Breast epithelium (tissue), 4 donors: Measurements from ENCODE around the gene FRMD4A. TPM values are rescaled to one million over a fixed set of nuclear protein-coding genes. Genes with fewer than 3 reads are reported as not detected.

Source experiments
- DNase-seq, 2 donors: peaks; one replicate each; pipeline ENCODE4 v3.0.0-alpha.2; 2019; ENCODE audit warnings: low spot score in 2 of 2
- H3K27ac ChIP-seq, 2 donors: fragments of 200-600 bp; sonication (generic) in 1 of 2; one replicate each; pipeline ENCODE4 v1.5.1; 2016 to 2019; ENCODE audit warnings: mild to moderate bottlenecking in 1 of 2
- H3K27me3 ChIP-seq, 2 donors: fragments of 200-600 bp; sonication (generic) in 1 of 2; one replicate each; pipeline versions ENCODE4 v1.5.1 to v1.6.0; 2017 to 2019; ENCODE audit warnings: control low read depth in 1 of 2, mild to moderate bottlenecking in 1 of 2
- H3K36me3 ChIP-seq: fragments of 200-600 bp; one replicate; pipeline ENCODE4 v1.5.1; 2019
- H3K4me1 ChIP-seq, 2 donors: fragments of 200-600 bp; sonication (generic); one replicate each; pipeline ENCODE4 v1.5.1; 2016 to 2019; ENCODE audit warnings: control low read depth in 1 of 2
- H3K4me3 ChIP-seq, 3 donors: fragments of 200-600 bp; sonication (generic); 1 replicate in 2 of 3; 2 replicates in 1 of 3; pipeline ENCODE4 v1.5.1; 2016 to 2019; ENCODE audit warnings: mild to moderate bottlenecking in 3 of 3, moderate library complexity in 2 of 3
- H3K9me3 ChIP-seq, 2 donors: fragments of 200-600 bp; sonication (generic) in 1 of 2; one replicate each; pipeline ENCODE4 v1.5.1; 2016 to 2019; ENCODE audit warnings: control low read depth in 1 of 2
- POLR2A ChIP-seq: fragments of 450-650 bp; IDR thresholded peaks from one replicate; pipeline ENCODE4 v1.6.1; 2016; ENCODE audit warnings: antibody characterized with exemption, mild to moderate bottlenecking, moderate library complexity
- POLR2AphosphoS5 ChIP-seq, 3 donors: sonication (generic); formaldehyde crosslinking; IDR thresholded peaks; one replicate each; pipeline ENCODE4 v1.6.1; 2017; ENCODE audit warnings: antibody characterized with exemption in 3 of 3
- intact Hi-C: fragments of 100-400 bp; cut with DNase I; formaldehyde crosslinking; loops from one replicate; pipeline ENCODE4 v1.15.1; 2023; ENCODE audit warnings: low total_unique reads
- total RNA-seq, 3 donors: library from RNA; depleted of rRNA; stranded (reverse); fragments of >200 nt; gene quantifications; one replicate each; pipeline ENCODE4 v1.1.0, GENCODE V29; 2016
- TF ChIP-seq, protein P1 (sequence below), 3 donors: fragments of 450-650 bp; IDR thresholded peaks; one replicate each; pipeline ENCODE4 v1.5.1; 2016 to 2017; ENCODE audit warnings: antibody characterized with exemption in 3 of 3, mild to moderate bottlenecking in 3 of 3, moderate library complexity in 3 of 3

FRMD4A gene
- total RNA-seq, 3 donors from 2014 or later: 27.5 to 107 (median 34.4) TPM

DNA sequence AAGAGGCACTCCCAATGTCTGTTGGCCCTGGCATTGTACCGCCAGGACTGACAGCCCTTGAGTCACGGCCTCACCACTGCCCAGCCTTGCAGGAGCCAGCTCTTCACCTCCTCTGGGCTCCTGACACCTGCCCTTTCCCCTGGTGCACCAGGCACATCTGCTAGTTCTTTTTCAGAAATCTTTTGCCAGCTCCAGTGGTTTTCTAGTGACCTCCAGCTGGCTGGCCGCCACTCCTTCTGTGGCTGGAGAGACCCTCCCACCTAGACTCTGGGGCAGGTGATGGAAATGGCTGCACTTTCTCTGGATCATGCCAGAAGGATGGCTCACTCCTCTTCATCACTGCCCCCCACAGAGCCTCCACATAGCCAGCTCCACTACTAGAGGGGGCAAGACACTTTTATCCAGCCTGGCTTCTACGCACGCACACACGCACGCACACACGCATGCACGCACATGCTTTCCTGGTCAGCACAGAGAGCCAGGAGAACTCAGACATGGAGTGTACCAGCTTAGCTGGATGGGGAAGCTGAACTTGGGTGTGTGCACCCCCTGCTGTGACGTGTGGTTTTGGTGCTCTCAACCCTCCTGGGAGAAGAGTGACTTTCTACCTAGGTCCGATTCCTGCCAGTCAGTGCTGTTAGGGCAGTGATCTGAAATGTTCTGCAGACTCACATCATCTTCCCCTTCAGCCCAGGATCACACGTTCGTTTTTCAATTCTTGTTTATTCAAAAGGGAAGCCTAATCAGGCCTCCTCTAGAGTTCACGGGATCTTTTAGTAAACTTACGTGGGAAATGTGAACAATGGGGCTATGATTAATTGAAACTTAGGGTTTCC lies 522.0 kb downstream of the FRMD4A start:
- no peaks in the 10 kb centered on the region for H3K9me3 ChIP-seq

DNA sequence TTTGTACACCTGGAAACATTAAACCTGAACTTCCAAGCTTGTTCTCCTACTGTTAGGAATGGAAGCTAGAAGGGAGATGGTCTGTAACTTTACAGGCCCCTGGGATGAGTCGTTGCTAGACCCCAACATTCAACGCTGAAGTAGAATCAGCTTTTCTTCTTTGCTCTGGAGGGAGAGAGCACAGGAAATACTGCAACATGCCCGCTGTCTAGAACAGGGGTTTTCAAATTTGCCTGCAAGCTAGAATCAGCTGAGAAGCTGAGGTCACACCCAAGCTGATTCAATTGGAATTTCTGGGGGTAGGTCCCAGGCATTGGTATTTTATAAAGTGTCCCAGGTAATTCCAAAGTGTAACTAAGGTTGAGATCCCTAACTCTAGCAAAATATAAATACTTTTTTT lies 524.3 kb downstream of the FRMD4A start:
- Histone ChIP-seq H3K27ac (no peak overlapping the region), H3K4me1 (no peaks in the 10 kb centered on the region), H3K4me3 (no peak overlapping the region), H3K36me3 (no peaks in the 10 kb centered on the region), H3K27me3 (no peaks in the 10 kb centered on the region), H3K9me3 (no peaks in the 10 kb centered on the region)
- intact Hi-C loops: no loop called here
- TF ChIP-seq POLR2A: no peak
- TF ChIP-seq POLR2AphosphoS5 (IDR thresholded peaks at IDR 0.05): no peak
- TF ChIP-seq, protein P1, sequence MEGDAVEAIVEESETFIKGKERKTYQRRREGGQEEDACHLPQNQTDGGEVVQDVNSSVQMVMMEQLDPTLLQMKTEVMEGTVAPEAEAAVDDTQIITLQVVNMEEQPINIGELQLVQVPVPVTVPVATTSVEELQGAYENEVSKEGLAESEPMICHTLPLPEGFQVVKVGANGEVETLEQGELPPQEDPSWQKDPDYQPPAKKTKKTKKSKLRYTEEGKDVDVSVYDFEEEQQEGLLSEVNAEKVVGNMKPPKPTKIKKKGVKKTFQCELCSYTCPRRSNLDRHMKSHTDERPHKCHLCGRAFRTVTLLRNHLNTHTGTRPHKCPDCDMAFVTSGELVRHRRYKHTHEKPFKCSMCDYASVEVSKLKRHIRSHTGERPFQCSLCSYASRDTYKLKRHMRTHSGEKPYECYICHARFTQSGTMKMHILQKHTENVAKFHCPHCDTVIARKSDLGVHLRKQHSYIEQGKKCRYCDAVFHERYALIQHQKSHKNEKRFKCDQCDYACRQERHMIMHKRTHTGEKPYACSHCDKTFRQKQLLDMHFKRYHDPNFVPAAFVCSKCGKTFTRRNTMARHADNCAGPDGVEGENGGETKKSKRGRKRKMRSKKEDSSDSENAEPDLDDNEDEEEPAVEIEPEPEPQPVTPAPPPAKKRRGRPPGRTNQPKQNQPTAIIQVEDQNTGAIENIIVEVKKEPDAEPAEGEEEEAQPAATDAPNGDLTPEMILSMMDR (IDR thresholded peaks at IDR 0.05): no peak
- DNase-seq: no peak

More for the DNA sequence above, 522.0 kb downstream of the FRMD4A start:
- Histone ChIP-seq H3K4me3 (no peak overlapping the region), H3K36me3 (no peaks in the 10 kb centered on the region), H3K4me1 (no peaks in the 10 kb centered on the region), H3K27me3 (no peaks in the 10 kb centered on the region), H3K27ac (no peak overlapping the region)
- intact Hi-C loops: no loop called here
- TF ChIP-seq POLR2AphosphoS5 (IDR thresholded peaks at IDR 0.05) (no peak), POLR2A (no peak)
- TF ChIP-seq, protein P1 (IDR thresholded peaks at IDR 0.05): no peak
- DNase-seq: no peak

DNA sequence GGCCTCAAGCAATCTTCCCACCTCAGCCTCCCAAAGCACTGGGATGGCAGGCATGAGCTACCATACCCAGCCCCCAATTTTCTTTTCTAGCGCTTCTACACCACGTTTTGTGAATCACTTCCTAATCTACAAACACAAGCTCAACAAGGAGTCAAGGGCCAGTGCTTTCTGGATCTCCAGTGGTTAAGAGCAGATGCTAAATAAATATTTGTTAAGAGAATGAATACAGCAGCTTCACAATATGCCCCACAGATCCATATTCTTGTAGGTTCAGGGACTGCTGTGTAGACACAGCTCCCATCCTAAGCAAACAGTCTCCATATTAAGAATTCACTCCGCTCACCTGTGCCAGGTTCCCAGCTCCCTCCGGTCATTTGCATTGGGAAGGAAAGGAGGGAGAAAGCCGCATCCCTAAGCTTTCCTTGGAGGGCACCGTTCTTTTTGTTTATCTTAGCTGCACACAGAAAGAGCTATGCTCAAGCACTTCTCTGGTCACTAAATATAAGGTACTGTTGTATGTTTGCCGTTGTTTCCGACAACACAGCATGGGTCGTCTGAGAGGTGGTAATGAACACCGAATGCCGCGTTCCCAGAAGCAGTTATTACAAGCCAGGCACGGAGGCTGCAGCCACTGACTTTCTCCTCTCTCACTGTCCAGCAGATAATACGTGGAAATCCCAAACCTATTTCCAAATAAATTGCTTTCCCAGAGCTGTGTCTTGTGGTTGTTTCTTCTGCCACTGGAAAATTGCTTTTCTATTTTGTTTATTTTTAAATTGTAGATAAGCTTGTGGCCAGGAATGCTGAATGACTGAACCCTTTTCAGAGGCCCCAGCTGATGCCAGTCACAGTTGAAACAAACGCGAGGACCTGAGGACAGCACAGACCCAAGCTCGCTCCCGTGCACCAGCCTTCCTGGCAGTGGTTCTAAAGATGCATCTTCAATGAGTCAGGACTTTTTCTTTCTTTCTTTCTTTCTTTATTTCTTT lies 526.9 kb downstream of the FRMD4A start:
- Histone ChIP-seq H3K27ac (no peak overlapping the region), H3K4me1 (no peaks in the 10 kb centered on the region), H3K36me3 (no peaks in the 10 kb centered on the region), H3K4me3 (no peak overlapping the region), H3K9me3 (no peaks in the 10 kb centered on the region), H3K27me3 (no peaks in the 10 kb centered on the region)
- no peak for TF ChIP-seq POLR2A
- no peak for TF ChIP-seq POLR2AphosphoS5 (IDR thresholded peaks at IDR 0.05)
- TF ChIP-seq, protein P1 (IDR thresholded peaks at IDR 0.05): no peak
- intact Hi-C loops: no loop called here
- DNase-seq: no peak

DNA sequence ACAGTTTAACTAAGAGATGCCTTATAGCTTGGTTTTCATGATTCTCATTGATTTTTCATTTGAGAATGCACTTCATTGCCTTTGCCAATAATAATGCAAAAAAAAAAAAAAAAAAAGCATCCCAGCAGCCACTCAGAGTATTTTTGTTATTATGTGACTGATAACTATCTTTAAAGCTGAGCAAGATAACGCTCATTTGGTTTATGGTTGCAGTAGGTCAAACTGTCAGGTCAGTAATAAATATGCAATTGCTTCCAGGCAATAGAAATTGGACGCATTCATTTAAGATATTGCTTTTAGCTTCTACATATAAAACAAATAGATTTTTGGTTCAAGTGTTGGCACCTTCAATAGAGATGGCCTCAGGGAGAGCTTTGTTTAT lies 528.8 kb downstream of the FRMD4A start:
- intact Hi-C loops: no loop called here
- no peaks in the 10 kb centered on the region for H3K4me1 ChIP-seq
- H3K4me3 ChIP-seq: no peak overlapping the region
- no peak overlapping the region for H3K27ac ChIP-seq
- no peak for DNase-seq
- no peaks in the 10 kb centered on the region for H3K27me3 ChIP-seq
- H3K9me3 ChIP-seq: no peaks in the 10 kb centered on the region
- TF ChIP-seq POLR2A (no peak), POLR2AphosphoS5 (IDR thresholded peaks at IDR 0.05) (no peak)
- TF ChIP-seq, protein P1 (IDR thresholded peaks at IDR 0.05): no peak
- H3K36me3 ChIP-seq: no peaks in the 10 kb centered on the region
